Neural cell (in vitro differentiated cells): ENCODE results near the gene CCDC149. TPM values are rescaled to one million over a fixed set of nuclear protein-coding genes. Genes with fewer than 3 reads are reported as not detected.

Experiments
- H2AFZ ChIP-seq: fragments of 200-600, 300-800 bp; sonication (generic), shearing (Covaris generic); 2 replicates; pipeline ENCODE4 v1.6.0; 2014; ENCODE audit warnings: low read depth, mild to moderate bottlenecking, antibody characterized with exemption, low read length, moderate library complexity
- H3F3A ChIP-seq: fragments of 200-600 bp; shearing (Covaris generic); 2 replicates; pipeline ENCODE4 v1.6.1; 2016; ENCODE audit warnings: mild to moderate bottlenecking, moderate library complexity, mixed read lengths, antibody characterized with exemption, low read length; ENCODE audit not compliant: insufficient read depth, poor library complexity, severe bottlenecking
- H3K27ac ChIP-seq: fragments of 200-600, 300-800 bp; sonication (generic), shearing (Covaris generic); 2 replicates; pipeline ENCODE4 v1.5.1; 2014; ENCODE audit warnings: mild to moderate bottlenecking, low read length, moderate library complexity
- H3K27me3 ChIP-seq: fragments of 300-800, 200-600 bp; sonication (generic), shearing (Covaris generic); 2 replicates; pipeline ENCODE4 v1.6.0; 2014; ENCODE audit warnings: mild to moderate bottlenecking, low read depth, low read length, moderate library complexity; ENCODE audit not compliant: insufficient read depth
- H3K36me3 ChIP-seq: fragments of 300-800, 200-600 bp; sonication (generic), shearing (Covaris generic); 2 replicates; pipeline ENCODE4 v1.5.1; 2014; ENCODE audit warnings: mild to moderate bottlenecking, antibody characterized with exemption, low read length, moderate library complexity; ENCODE audit not compliant: insufficient read depth
- H3K4me2 ChIP-seq: fragments of 300-800, 200-600 bp; sonication (generic), shearing (Covaris generic); 2 replicates; pipeline ENCODE4 v1.6.0; 2014; ENCODE audit warnings: mild to moderate bottlenecking, low read length
- H3K4me3 ChIP-seq: fragments of 300-800, 200-600 bp; sonication (generic), shearing (Covaris generic); 2 replicates; pipeline ENCODE4 v1.5.1; 2014; ENCODE audit warnings: mild to moderate bottlenecking, low read length, moderate library complexity
- H3K79me2 ChIP-seq: fragments of 200-600 bp; shearing (Covaris generic); replicated peaks from 2 replicates; pipeline ENCODE4 v1.6.0; 2014; ENCODE audit warnings: mild to moderate bottlenecking, low read length, moderate library complexity; ENCODE audit not compliant: insufficient read depth
- H3K9ac ChIP-seq: fragments of 300-800, 200-600 bp; sonication (generic), shearing (Covaris generic); 2 replicates; pipeline ENCODE4 v1.6.1; 2016; ENCODE audit warnings: mild to moderate bottlenecking, low read length, mixed read lengths
- H3K9me2 ChIP-seq: fragments of 200-600 bp; shearing (Covaris generic); 2 replicates; pipeline ENCODE4 v1.6.1; 2016; ENCODE audit warnings: mild to moderate bottlenecking, low read length, mixed read lengths; ENCODE audit not compliant: insufficient read depth
- H3K9me3 ChIP-seq: fragments of 200-600, 300-800 bp; sonication (generic), shearing (Covaris generic); 2 replicates; pipeline ENCODE4 v1.6.1; 2016; ENCODE audit warnings: mild to moderate bottlenecking, mixed run types, low read length, moderate library complexity, mixed read lengths
- H4K20me1 ChIP-seq: fragments of 200-600 bp; shearing (Covaris generic); 2 replicates; pipeline ENCODE4 v1.6.1; 2016; ENCODE audit warnings: mild to moderate bottlenecking, mixed run types; ENCODE audit not compliant: insufficient read depth
- EP300 ChIP-seq: fragments of 450-650 bp; conservative IDR thresholded peaks from 2 replicates; pipeline ENCODE4 v1.6.1; 2014; ENCODE audit warnings: antibody characterized with exemption, mild to moderate bottlenecking, moderate library complexity; ENCODE audit not compliant: poor library complexity, severe bottlenecking
- EZH2 ChIP-seq: fragments of 200-600, 300-800 bp; shearing (Covaris generic), sonication (generic); IDR thresholded peaks from 2 replicates; pipeline ENCODE4 v1.6.1; 2014; ENCODE audit warnings: antibody characterized with exemption, low read length, borderline replicate concordance, mild to moderate bottlenecking; ENCODE audit not compliant: insufficient read depth, poor library complexity, severe bottlenecking
- MXI1 ChIP-seq: fragments of 450-650 bp; conservative IDR thresholded peaks from 2 replicates; pipeline ENCODE4 v1.6.1; 2014; ENCODE audit warnings: antibody characterized with exemption, mild to moderate bottlenecking; ENCODE audit not compliant: poor library complexity, severe bottlenecking
- POLR2AphosphoS5 ChIP-seq: IDR thresholded peaks from 2 replicates; pipeline ENCODE4 v1.6.1; 2012
- RAD21 ChIP-seq: fragments of 450-650 bp; conservative IDR thresholded peaks from 2 replicates; pipeline ENCODE4 v1.6.1; 2014; ENCODE audit warnings: antibody characterized with exemption, mild to moderate bottlenecking, moderate library complexity
- SMC3 ChIP-seq: fragments of 450-650 bp; conservative IDR thresholded peaks from 2 replicates; pipeline ENCODE4 v1.6.1; 2014; ENCODE audit warnings: antibody characterized with exemption, mild to moderate bottlenecking, moderate library complexity; ENCODE audit not compliant: poor library complexity
- TAF1 ChIP-seq: IDR thresholded peaks from 2 replicates; pipeline ENCODE4 v1.6.1; 2012; ENCODE audit warnings: low read depth
- polyA plus RNA-seq: library from polyadenylated mRNA; depleted of rRNA; stranded (reverse); fragments of >200 nt; gene quantifications from 2 replicates; pipeline ENCODE4 v1.2.3, GENCODE V29; 2014
- TF ChIP-seq, protein P1 (sequence below): fragments of 450-650 bp; IDR thresholded peaks from 2 replicates; pipeline ENCODE4 v1.5.1; 2014; ENCODE audit warnings: antibody characterized with exemption, mild to moderate bottlenecking, moderate library complexity; ENCODE audit not compliant: poor library complexity, severe bottlenecking
- TF ChIP-seq, protein P2 (sequence below): IDR thresholded peaks from 2 replicates; pipeline ENCODE4 v1.6.1; 2012; ENCODE audit warnings: borderline replicate concordance

The CCDC149 gene
- polyA plus RNA-seq, 1 donor from 2014 or later: 6.6 TPM

DNA sequence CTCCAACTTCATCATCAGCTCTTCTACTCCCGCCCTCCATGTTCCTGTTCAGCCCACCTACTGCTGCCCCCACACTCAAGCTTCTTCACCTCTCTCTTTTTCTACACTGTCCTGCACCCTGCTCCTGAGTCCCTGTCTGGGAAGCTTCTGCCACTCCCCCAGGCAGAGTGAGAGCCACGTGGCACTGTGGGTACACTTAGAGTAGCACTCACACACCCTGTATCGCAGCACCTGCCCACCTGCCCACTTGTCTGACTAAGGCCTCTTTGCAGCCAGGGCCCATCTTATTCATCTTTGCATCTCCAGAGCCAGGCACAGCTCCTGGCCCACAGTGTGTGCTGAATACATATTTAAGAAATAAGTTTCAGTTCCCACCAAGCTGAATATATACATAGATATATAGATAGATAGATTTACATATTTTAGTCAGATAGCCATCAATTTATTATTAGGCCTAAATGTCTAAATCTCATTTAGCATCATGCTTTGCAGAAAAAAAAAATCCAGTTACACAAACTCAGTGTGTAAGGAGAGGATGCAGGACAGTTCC is 24.9 kb downstream of the CCDC149 start:
- no peaks in the 10 kb centered on the region for H4K20me1 ChIP-seq
- no peaks in the 10 kb centered on the region for H3K9me2 ChIP-seq
- no peak overlapping the region for H3K4me3 ChIP-seq
- TF ChIP-seq EP300 (no peak), EZH2 (no peak), TAF1 (no peak), RAD21 (no peak), MXI1 (no peak), SMC3 (no peak), POLR2AphosphoS5 (no peak)
- TF ChIP-seq, protein P1, sequence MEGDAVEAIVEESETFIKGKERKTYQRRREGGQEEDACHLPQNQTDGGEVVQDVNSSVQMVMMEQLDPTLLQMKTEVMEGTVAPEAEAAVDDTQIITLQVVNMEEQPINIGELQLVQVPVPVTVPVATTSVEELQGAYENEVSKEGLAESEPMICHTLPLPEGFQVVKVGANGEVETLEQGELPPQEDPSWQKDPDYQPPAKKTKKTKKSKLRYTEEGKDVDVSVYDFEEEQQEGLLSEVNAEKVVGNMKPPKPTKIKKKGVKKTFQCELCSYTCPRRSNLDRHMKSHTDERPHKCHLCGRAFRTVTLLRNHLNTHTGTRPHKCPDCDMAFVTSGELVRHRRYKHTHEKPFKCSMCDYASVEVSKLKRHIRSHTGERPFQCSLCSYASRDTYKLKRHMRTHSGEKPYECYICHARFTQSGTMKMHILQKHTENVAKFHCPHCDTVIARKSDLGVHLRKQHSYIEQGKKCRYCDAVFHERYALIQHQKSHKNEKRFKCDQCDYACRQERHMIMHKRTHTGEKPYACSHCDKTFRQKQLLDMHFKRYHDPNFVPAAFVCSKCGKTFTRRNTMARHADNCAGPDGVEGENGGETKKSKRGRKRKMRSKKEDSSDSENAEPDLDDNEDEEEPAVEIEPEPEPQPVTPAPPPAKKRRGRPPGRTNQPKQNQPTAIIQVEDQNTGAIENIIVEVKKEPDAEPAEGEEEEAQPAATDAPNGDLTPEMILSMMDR: no peak
- TF ChIP-seq, protein P2, sequence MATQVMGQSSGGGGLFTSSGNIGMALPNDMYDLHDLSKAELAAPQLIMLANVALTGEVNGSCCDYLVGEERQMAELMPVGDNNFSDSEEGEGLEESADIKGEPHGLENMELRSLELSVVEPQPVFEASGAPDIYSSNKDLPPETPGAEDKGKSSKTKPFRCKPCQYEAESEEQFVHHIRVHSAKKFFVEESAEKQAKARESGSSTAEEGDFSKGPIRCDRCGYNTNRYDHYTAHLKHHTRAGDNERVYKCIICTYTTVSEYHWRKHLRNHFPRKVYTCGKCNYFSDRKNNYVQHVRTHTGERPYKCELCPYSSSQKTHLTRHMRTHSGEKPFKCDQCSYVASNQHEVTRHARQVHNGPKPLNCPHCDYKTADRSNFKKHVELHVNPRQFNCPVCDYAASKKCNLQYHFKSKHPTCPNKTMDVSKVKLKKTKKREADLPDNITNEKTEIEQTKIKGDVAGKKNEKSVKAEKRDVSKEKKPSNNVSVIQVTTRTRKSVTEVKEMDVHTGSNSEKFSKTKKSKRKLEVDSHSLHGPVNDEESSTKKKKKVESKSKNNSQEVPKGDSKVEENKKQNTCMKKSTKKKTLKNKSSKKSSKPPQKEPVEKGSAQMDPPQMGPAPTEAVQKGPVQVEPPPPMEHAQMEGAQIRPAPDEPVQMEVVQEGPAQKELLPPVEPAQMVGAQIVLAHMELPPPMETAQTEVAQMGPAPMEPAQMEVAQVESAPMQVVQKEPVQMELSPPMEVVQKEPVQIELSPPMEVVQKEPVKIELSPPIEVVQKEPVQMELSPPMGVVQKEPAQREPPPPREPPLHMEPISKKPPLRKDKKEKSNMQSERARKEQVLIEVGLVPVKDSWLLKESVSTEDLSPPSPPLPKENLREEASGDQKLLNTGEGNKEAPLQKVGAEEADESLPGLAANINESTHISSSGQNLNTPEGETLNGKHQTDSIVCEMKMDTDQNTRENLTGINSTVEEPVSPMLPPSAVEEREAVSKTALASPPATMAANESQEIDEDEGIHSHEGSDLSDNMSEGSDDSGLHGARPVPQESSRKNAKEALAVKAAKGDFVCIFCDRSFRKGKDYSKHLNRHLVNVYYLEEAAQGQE: no peak
- no peak overlapping the region for H2AFZ ChIP-seq
- H3K27me3 ChIP-seq: no peaks in the 10 kb centered on the region
- no peaks in the 10 kb centered on the region for H3K36me3 ChIP-seq
- no peaks in the 10 kb centered on the region for H3K79me2 ChIP-seq
- no peak overlapping the region for H3K9ac ChIP-seq
- no peaks in the 10 kb centered on the region for H3K9me3 ChIP-seq
- no peaks in the 10 kb centered on the region for H3F3A ChIP-seq
- no peak overlapping the region for H3K27ac ChIP-seq
- no peak overlapping the region for H3K4me2 ChIP-seq

DNA sequence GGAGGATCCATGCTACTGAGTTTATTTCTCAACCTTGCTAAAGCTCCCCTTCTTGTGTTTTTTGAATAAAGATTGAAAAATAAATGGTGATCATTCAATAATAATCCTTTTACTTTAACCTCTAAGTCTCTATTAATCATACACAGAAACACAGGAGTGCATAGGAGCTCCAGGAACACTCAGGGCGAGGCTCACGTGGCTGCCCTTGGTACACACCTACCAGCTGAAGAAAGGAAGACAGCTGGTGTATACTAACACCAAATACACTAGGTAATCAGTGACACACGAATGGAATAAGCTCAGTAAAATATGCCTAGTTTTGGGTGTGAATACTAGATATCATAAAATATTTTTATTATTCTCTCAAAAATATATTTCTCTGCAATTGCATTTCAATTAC is 26.2 kb downstream of the CCDC149 start:
- Histone ChIP-seq H2AFZ (no peak overlapping the region), H3K27ac (no peak overlapping the region), H3K9me3 (no peaks in the 10 kb centered on the region), H3K4me3 (no peak overlapping the region), H3K79me2 (no peaks in the 10 kb centered on the region), H3F3A (no peaks in the 10 kb centered on the region), H3K9me2 (no peaks in the 10 kb centered on the region), H3K9ac (no peak overlapping the region), H3K4me2 (no peak overlapping the region), H3K36me3 (no peaks in the 10 kb centered on the region), H4K20me1 (no peaks in the 10 kb centered on the region), H3K27me3 (no peaks in the 10 kb centered on the region)
- TF ChIP-seq RAD21 (no peak), EZH2 (no peak), POLR2AphosphoS5 (no peak), MXI1 (no peak), EP300 (no peak), SMC3 (no peak), TAF1 (no peak)
- TF ChIP-seq, protein P1: no peak
- TF ChIP-seq, protein P2: no peak
